ENCODE results near the gene RTN4RL1. TPM values are rescaled to one million over a fixed set of nuclear protein-coding genes. Genes with fewer than 3 reads are reported as not detected.

RTN4RL1 gene
- total RNA-seq, 4 donors from 2014 or later = 0.50 to 0.86 (median 0.67) TPM

- Histone ChIP-seq H3K4me1 (peaks cover 0 to 7% (median 3%) of the 10 kb centered on the region in 4 donors), H3K4me3 (no peak overlapping the region), H3K27me3 (peaks cover 0 to 13% (median 0%) of the 10 kb centered on the region in 4 donors), H3K36me3 (peaks cover 0 to 3% (median 0%) of the 10 kb centered on the region in 4 donors), H3K9me3 (no peaks in the 10 kb centered on the region), H3K27ac (replicated peaks in 1 of 4) (no peak overlapping the region)
- 85% methylated on average over 7 of the region's 10 CpGs for whole genome bisulfite sequencing
- intact Hi-C loops (cut with DNase I) = no loop called here
- no peak for DNase-seq (ENCODE audit: extremely low spot score)
- TF ChIP-seq CTCF (IDR thresholded peaks at IDR 0.05) = no peak
Measured at GRCh38 chr17:1940810-1941185, 84.3 kb downstream of the RTN4RL1 start.

- no peak for DNase-seq (ENCODE audit: extremely low spot score)
- no peak for TF ChIP-seq EP300 (IDR thresholded peaks at IDR 0.05)
- TF ChIP-seq POLR2AphosphoS5 (IDR thresholded peaks at IDR 0.05) = no peak
- no peak for TF ChIP-seq CTCF (IDR thresholded peaks at IDR 0.05)
- TF ChIP-seq POLR2A (IDR thresholded peaks at IDR 0.05; ENCODE audit: low read depth) = no peak
- WGBS = 79% methylated on average over 15 of the region's 27 CpGs
Measured at GRCh38 chr17:1939981-1940809, 84.9 kb downstream of the RTN4RL1 start.

GRCh38 chr17:1937461-1937860, 87.7 kb downstream of the RTN4RL1 start:
- H3K36me3 ChIP-seq = peaks cover 0 to 3% (median 0%) of the 10 kb centered on the region in 4 donors
- no peak overlapping the region for H3K27ac ChIP-seq (replicated peaks in 1 of 4)
- TF ChIP-seq EP300 (IDR thresholded peaks at IDR 0.05) (no peak), POLR2A (IDR thresholded peaks at IDR 0.05; ENCODE audit: low read depth) (no peak), POLR2AphosphoS5 (IDR thresholded peaks at IDR 0.05) (no peak), CTCF (IDR thresholded peaks at IDR 0.05) (no peak)
- no peaks in the 10 kb centered on the region for H3K9me3 ChIP-seq
- WGBS = 91% methylated on average over 16 of the region's 25 CpGs
- peaks cover 0 to 11% (median 7%) of the 10 kb centered on the region in 4 donors for H3K4me1 ChIP-seq
- intact Hi-C loops (cut with DNase I) = no loop called here
- no peak overlapping the region for H3K4me3 ChIP-seq
- DNase-seq (ENCODE audit: extremely low spot score) = no peak
- H3K27me3 ChIP-seq = peaks cover 0 to 13% (median 0%) of the 10 kb centered on the region in 4 donors

More at GRCh38 chr17:1939981-1940809, 84.9 kb downstream of the RTN4RL1 start:
- intact Hi-C loops (cut with DNase I) = no loop called here
- Histone ChIP-seq H3K4me3 (no peak overlapping the region), H3K4me1 (peaks cover 0 to 7% (median 3%) of the 10 kb centered on the region in 4 donors), H3K9me3 (no peaks in the 10 kb centered on the region), H3K27me3 (peaks cover 0 to 13% (median 0%) of the 10 kb centered on the region in 4 donors), H3K27ac (replicated peaks in 1 of 4) (no peak overlapping the region), H3K36me3 (peaks cover 0 to 3% (median 0%) of the 10 kb centered on the region in 4 donors)

GRCh38 chr17:1936766-1937165, 88.4 kb downstream of the RTN4RL1 start:
- intact Hi-C loops (cut with DNase I) = no loop called here

More at GRCh38 chr17:1936766-1937165, 88.4 kb downstream of the RTN4RL1 start:
- H3K9me3 ChIP-seq = no peaks in the 10 kb centered on the region
- peaks cover 0 to 3% (median 0%) of the 10 kb centered on the region in 4 donors for H3K36me3 ChIP-seq
- no peak overlapping the region for H3K4me3 ChIP-seq
- peaks cover 5 to 18% (median 14%) of the 10 kb centered on the region in 4 donors for H3K4me1 ChIP-seq
- peaks cover 0 to 7% (median 0%) of the 10 kb centered on the region in 4 donors for H3K27me3 ChIP-seq
- H3K27ac ChIP-seq (replicated peaks in 1 of 4) = no peak overlapping the region
- TF ChIP-seq EP300 (IDR thresholded peaks at IDR 0.05) (no peak), POLR2A (IDR thresholded peaks at IDR 0.05; ENCODE audit: low read depth) (no peak), POLR2AphosphoS5 (IDR thresholded peaks at IDR 0.05) (no peak), CTCF (IDR thresholded peaks at IDR 0.05) (no peak)
- WGBS = 85% methylated on average over 5 of the region's 28 CpGs
- DNase-seq (ENCODE audit: extremely low spot score) = no peak

Data from esophagus muscularis mucosa (tissue), 4 donors.